OCI-LY7 (cell line): Measurements from ENCODE around the gene CNTN4. TPM values are rescaled to one million over a fixed set of nuclear protein-coding genes. Genes with fewer than 3 reads are reported as not detected.

Experiments used
- BruUV-seq: library from RNA; stranded (reverse); fragments of 400-500 nt; replicated peaks from 2 replicates; lab custom pipeline; 2021; lab: Mats Ljungman, UMichigan
- CTCF ChIA-PET: fragments of 300-600 bp; sonication (Branson Sonifier 250); formaldehyde crosslinking; loops from one replicate; lab custom pipeline; 2022; ENCODE audit warnings: antibody characterized with exemption; ENCODE audit not compliant: unreplicated experiment; lab: Charles Lee
- POLR2A ChIA-PET: fragments of 300-600 bp; sonication (Branson Sonifier 250); formaldehyde crosslinking; loops from one replicate; lab custom pipeline; 2022; ENCODE audit warnings: antibody characterized with exemption; lab: Charles Lee
- DNase-seq: peaks from one replicate; pipeline ENCODE4 v3.0.0-alpha.2; 2015; ENCODE audit warnings: low spot score
- H2AFZ ChIP-seq: fragments of 200-600 bp; sonication (generic), shearing (Covaris generic); 2 replicates; pipeline ENCODE4 v1.6.1; 2014; ENCODE audit warnings: mild to moderate bottlenecking, antibody characterized with exemption, low read length, moderate library complexity
- H3K27ac ChIP-seq: fragments of 200-600 bp; sonication (generic); 2 replicates; pipeline ENCODE4 v1.5.1; 2014; ENCODE audit warnings: mixed run types, low read depth, mild to moderate bottlenecking, moderate library complexity, low read length, inconsistent platforms; ENCODE audit not compliant: poor library complexity, severe bottlenecking
- H3K36me3 ChIP-seq: fragments of 200-600 bp; sonication (generic); 2 replicates; pipeline ENCODE4 v1.6.1; 2014; ENCODE audit warnings: mild to moderate bottlenecking, antibody characterized with exemption, low read length, moderate library complexity, mixed read lengths; ENCODE audit not compliant: insufficient read depth
- H3K4me1 ChIP-seq: fragments of 200-600 bp; sonication (generic); 2 replicates; pipeline ENCODE4 v1.5.1; 2014; ENCODE audit warnings: mild to moderate bottlenecking, low read length; ENCODE audit not compliant: insufficient read depth, poor library complexity, severe bottlenecking
- H3K4me2 ChIP-seq: fragments of 200-600 bp; sonication (generic); 2 replicates; pipeline ENCODE4 v1.6.1; 2014; ENCODE audit warnings: mild to moderate bottlenecking, low read length
- H3K4me3 ChIP-seq: fragments of 200-600 bp; sonication (generic); 2 replicates; pipeline ENCODE4 v1.5.1; 2014; ENCODE audit warnings: mild to moderate bottlenecking, low read depth, low read length; ENCODE audit not compliant: poor library complexity, severe bottlenecking
- H3K79me2 ChIP-seq: fragments of 200-600 bp; sonication (generic); 2 replicates; pipeline ENCODE4 v1.6.1; 2016; ENCODE audit warnings: low read depth, mild to moderate bottlenecking, low read length, moderate library complexity, mixed read lengths; ENCODE audit not compliant: insufficient read depth
- H3K9me2 ChIP-seq: fragments of 200-600 bp; sonication (generic); 2 replicates; pipeline ENCODE4 v1.6.1; 2016; ENCODE audit warnings: mild to moderate bottlenecking, low read length, mixed read lengths; ENCODE audit not compliant: insufficient read depth
- H3K9me3 ChIP-seq: fragments of 200-600 bp; sonication (generic); 2 replicates; pipeline ENCODE4 v1.6.1; 2014; ENCODE audit warnings: mild to moderate bottlenecking, mixed run types, low read length, mixed read lengths
- H4K20me1 ChIP-seq: fragments of 200-600 bp; sonication (generic); 2 replicates; pipeline ENCODE4 v1.6.1; 2014; ENCODE audit warnings: mild to moderate bottlenecking, antibody characterized with exemption, low read length, moderate library complexity, mixed read lengths; ENCODE audit not compliant: insufficient read depth
- EZH2phosphoT487 ChIP-seq: fragments of 200-600 bp; sonication (generic); IDR thresholded peaks from 2 replicates; pipeline ENCODE4 v1.6.1; 2018; ENCODE audit warnings: low read depth, borderline replicate concordance, mild to moderate bottlenecking, mixed run types, antibody characterized with exemption, low read length, moderate library complexity, mixed read lengths
- intact Hi-C: fragments of 100-400 bp; cut with micrococcal nuclease; formaldehyde crosslinking; loops from one replicate; pipeline ENCODE4 v1.10.0; 2022; ENCODE audit not compliant: unreplicated experiment
- total RNA-seq, 2 experiments: library from RNA; depleted of rRNA in 1 of 2; stranded (reverse); fragments of >200 nt in 1 of 2; shearing (Covaris generic) in 1 of 2; gene quantifications; 2 replicates each; pipeline ENCODE4 v1.2.3, GENCODE V29; 2014 to 2022
- TF ChIP-seq, protein P1 (sequence below): fragments of 200-600 bp; sonication (generic); conservative IDR thresholded peaks from 2 replicates; pipeline ENCODE4 v1.5.1; 2014; ENCODE audit warnings: mild to moderate bottlenecking, antibody characterized with exemption, low read length, moderate library complexity, mixed read lengths

Gene CNTN4
- total RNA-seq, 2 experiments from 2014 or later: not detected

- DNase-seq: no peak
- intact Hi-C loops: no loop called here
- no TSS peak for BruUV-seq
- H3K9me3 ChIP-seq: no peaks in the 10 kb centered on the region
- ChIA-PET POLR2A (interaction anchor here (0.5 to 0.9 kb wide), 3 partner anchors 27 to 416 kb away, joined by 3 read pairs; no protein-coding TSS in a partner anchor), CTCF (no interaction called here)
- no peaks in the 10 kb centered on the region for H3K9me2 ChIP-seq
- no peak overlapping the region for H3K4me3 ChIP-seq
- H3K27ac ChIP-seq: no peak overlapping the region
- no peaks in the 10 kb centered on the region for H3K4me1 ChIP-seq
- H3K36me3 ChIP-seq: no peaks in the 10 kb centered on the region
- TF ChIP-seq, protein P1, sequence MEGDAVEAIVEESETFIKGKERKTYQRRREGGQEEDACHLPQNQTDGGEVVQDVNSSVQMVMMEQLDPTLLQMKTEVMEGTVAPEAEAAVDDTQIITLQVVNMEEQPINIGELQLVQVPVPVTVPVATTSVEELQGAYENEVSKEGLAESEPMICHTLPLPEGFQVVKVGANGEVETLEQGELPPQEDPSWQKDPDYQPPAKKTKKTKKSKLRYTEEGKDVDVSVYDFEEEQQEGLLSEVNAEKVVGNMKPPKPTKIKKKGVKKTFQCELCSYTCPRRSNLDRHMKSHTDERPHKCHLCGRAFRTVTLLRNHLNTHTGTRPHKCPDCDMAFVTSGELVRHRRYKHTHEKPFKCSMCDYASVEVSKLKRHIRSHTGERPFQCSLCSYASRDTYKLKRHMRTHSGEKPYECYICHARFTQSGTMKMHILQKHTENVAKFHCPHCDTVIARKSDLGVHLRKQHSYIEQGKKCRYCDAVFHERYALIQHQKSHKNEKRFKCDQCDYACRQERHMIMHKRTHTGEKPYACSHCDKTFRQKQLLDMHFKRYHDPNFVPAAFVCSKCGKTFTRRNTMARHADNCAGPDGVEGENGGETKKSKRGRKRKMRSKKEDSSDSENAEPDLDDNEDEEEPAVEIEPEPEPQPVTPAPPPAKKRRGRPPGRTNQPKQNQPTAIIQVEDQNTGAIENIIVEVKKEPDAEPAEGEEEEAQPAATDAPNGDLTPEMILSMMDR: no peak
- TF ChIP-seq EZH2phosphoT487: no peak
- H3K4me2 ChIP-seq: no peak overlapping the region
- H2AFZ ChIP-seq: no peak overlapping the region
- no peaks in the 10 kb centered on the region for H3K79me2 ChIP-seq
- H4K20me1 ChIP-seq: no peaks in the 10 kb centered on the region
Observed at GRCh38 chr3:2923390-2923789, 824.7 kb downstream of the CNTN4 start.

GRCh38 chr3:2927259-2927658 lies 828.6 kb downstream of the CNTN4 start:
- TF ChIP-seq, protein P1: no peak
- TF ChIP-seq EZH2phosphoT487: no peak
- no peaks in the 10 kb centered on the region for H3K4me1 ChIP-seq
- H3K9me3 ChIP-seq: no peaks in the 10 kb centered on the region
- no peaks in the 10 kb centered on the region for H3K79me2 ChIP-seq
- DNase-seq: no peak
- no peak overlapping the region for H3K27ac ChIP-seq
- BruUV-seq: no TSS peak
- H3K4me3 ChIP-seq: no peak overlapping the region
- no peaks in the 10 kb centered on the region for H3K9me2 ChIP-seq
- ChIA-PET CTCF (no interaction called here), POLR2A (interaction anchor here (0.6 kb wide), 1 partner anchor 34 kb away, joined by 3 read pairs; no protein-coding TSS in a partner anchor)
- H4K20me1 ChIP-seq: no peaks in the 10 kb centered on the region
- H3K36me3 ChIP-seq: no peaks in the 10 kb centered on the region
- H3K4me2 ChIP-seq: no peak overlapping the region
- no peak overlapping the region for H2AFZ ChIP-seq
- intact Hi-C loops: no loop called here

DNA sequence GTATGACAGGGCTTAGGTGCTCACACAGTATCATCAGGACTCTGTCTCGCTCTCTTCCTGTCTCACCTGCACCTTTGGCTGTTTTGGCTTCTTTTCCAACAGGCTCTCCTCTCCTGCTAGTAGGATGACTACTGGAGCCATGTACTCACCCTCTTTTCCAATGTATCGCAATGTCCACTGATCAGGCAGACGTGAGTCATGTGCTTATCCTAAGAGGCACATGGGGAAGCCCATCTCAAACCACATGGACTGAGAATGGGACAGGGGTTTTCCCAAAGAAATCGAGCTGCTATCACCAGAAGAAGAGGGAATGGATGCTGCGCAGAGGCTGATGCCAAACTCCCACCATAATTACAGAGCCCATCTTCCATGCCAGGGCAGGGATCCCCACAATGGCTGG lies 830.9 kb downstream of the CNTN4 start:
- Histone ChIP-seq H3K27ac (no peak overlapping the region), H2AFZ (no peak overlapping the region), H3K4me1 (no peaks in the 10 kb centered on the region), H3K4me2 (no peak overlapping the region), H4K20me1 (no peaks in the 10 kb centered on the region), H3K9me2 (no peaks in the 10 kb centered on the region), H3K79me2 (no peaks in the 10 kb centered on the region), H3K36me3 (no peaks in the 10 kb centered on the region), H3K4me3 (no peak overlapping the region), H3K9me3 (no peaks in the 10 kb centered on the region)
- ChIA-PET CTCF (no interaction called here), POLR2A (interaction anchor here (0.7 kb wide), 1 partner anchor 306 kb away, joined by 3 read pairs; no protein-coding TSS in a partner anchor)
- intact Hi-C loops: no loop called here
- DNase-seq: no peak
- no TSS peak for BruUV-seq
- TF ChIP-seq, protein P1: no peak
- TF ChIP-seq EZH2phosphoT487: no peak
